HG03175 (cell line): Measurements from ENCODE around the gene CCDC149.

ENCODE experiments used
- ATAC-seq: cut with Tn5 transposase; IDR thresholded peaks from one replicate; pipeline ENCODE4 v1.9.1; 2021; ENCODE audit warnings: mild to moderate bottlenecking, moderate library complexity; ENCODE audit not compliant: unreplicated experiment

The CCDC149 gene

DNA sequence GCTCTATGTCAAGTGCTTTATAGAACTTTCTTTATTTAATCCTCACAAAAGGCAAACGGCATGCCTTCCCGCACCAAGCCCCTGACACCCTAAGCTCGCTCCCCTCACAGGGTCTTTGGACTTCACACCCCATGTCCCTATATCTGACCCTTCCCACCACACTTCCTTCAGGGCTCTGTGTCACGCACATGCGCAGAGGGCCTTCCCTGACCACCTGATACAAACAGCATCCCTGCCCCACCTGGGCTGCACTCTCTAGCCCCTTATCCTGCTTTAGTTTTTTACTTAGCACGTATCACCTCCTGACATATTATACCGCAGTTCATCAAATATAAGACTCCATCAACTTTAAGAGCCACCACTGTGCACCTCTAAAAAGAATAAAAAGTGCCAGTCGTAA is 67.7 kb downstream of the CCDC149 start:
- no peak for ATAC-seq

DNA sequence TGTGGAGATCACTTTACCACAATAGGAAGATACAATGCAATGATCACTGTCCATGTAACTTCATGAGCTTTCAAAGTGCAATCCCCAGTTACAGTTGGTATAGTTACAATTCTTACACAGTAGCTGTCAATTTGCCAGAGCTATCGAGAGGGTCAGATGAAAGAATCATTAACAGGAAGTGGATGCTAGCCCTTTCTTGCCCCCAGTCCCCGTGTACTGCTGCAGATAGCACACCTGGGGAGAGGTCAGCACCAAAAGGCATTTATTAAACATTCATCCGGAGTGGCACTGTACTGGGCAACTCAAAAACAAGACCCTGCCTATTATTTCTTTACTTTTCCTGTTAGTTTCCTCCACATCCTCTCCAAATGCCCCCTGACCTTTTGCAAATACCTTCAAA is 69.7 kb downstream of the CCDC149 start:
- ATAC-seq: no peak

DNA sequence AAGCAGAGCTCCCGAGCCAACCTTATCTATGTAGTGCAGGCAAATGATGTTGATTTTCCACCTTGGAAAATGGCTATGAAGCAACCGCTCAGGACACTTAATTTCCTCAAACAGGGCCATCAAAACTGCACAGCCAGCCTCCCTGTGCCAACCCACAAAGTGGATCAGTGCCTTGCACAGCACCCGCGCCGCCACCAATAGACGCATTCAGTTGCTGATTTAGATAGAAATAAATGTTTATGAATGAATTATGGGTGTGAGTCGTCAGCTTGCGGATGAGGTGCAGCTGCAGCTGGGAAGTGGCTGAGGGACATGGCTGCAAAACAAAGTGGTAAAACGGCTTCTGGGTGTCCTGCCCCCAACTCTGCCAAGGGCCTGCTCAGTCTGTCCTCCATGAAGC is 70.5 kb downstream of the CCDC149 start:
- ATAC-seq: no peak

DNA sequence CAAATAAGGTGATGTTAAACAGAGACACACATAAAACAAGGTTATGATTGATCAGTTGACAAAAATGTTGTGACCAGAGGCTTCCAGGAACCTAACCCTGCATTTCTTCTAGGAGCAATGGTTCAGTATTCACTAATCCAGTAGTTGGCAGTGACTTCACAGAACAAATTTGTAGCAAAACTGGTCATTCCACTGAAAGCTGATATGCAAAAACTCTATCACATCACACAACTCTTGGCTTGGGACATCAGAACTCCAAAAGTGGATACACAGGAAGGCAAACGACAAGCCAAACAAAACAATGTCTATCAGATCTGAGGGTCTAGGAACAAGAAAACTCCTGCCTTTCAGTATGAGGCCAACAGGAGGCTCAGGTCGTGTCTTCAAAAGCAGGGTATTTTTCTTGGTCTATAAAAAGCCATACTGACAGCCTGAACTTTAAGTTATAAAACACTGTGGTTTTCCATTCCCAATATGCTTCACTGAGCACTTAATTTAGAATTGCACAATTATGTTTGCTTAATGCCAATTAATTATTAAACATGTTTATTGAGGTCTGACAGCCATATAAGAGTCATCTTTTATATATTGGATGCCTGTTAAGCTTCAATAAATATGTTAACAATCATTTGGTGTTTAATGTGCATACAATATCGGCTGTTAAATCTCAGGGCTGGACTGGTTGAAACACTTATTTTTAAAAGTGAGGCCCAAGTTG is 71.9 kb downstream of the CCDC149 start:
- ATAC-seq: no peak

DNA sequence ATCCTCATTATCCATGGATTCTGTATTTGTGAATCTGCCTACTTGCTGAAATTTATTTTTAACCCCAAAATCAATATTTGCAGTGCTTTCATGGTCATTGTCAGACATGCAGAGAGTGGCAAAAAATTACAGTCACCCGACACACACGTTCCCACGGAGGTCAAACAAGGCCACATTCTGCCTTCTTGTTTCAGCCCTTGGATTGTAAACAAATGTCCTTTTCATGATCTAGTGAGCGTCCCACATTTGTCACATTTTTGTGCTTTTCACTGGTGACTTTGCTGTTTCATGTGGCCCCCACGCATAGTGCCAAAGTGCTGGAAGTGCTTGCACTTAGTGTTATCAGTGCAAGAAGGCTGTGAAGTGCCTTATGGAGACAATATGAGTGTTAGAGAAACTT is 72.5 kb downstream of the CCDC149 start:
- ATAC-seq: no peak

DNA sequence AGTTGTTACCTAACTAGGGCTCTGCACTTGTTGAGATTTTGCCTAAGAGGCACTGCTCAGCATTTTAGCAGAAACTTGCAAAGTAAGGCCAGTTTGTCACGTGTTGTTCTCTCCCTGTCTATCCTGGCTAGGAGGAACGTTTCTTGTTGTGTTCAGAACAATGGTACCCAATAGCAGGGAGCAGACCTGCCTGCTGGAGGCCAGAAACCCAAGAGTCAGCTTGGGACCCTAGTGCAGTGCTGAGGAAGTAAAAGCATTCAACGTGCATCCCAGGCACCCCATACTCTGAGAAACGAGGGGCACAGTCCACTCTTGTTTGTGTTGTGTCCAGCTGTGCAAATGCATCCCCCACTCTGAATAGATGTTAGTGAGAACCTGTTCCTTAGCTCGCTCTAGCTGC is 75.1 kb downstream of the CCDC149 start:
- ATAC-seq: no peak

DNA sequence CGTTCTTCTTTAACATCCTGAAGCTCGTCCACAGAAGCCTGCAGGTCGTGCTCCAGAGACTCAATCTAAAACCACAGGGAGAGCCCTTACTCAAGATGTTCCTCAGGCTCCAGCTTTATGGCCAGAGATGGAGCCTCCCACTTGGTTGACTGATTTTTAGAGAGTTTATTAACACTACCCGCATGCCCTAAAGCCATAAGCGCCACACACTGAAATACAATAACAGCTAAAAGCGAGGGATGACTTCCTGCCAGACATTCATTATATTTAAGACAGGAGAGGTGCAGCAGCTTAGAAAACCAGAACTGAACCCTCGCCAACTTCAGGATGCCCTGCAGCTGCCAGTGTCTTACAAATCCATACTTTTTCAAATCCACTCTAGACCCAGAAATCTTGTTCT is 75.5 kb downstream of the CCDC149 start:
- no peak for ATAC-seq

DNA sequence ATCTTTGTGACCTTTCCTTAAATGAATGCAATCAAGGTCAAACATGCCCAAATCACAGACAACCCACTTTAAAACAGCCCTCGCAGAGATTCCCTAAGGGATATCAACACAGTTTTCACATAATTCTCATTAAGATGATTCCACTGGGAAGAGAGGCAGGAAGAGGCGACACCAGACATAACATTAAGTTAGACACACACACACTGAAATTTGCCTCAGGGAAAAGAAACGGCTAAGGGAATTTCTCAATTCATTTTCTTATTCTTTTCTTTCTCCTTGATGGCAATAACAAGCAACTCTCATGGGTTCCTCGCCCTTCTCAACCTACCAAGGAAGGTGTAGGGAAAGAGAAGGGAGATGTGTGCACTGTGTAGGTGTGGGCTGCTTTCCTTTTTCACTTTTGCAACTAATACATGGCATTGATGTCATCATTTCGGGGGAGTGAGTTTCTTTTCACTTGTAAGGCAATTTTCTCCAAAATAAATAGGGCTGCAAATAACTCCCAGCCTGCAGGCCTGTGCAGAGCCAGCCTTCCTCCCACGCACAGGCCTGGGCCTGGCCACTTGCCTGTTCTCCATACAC is 76.1 kb downstream of the CCDC149 start:
- no peak for ATAC-seq

DNA sequence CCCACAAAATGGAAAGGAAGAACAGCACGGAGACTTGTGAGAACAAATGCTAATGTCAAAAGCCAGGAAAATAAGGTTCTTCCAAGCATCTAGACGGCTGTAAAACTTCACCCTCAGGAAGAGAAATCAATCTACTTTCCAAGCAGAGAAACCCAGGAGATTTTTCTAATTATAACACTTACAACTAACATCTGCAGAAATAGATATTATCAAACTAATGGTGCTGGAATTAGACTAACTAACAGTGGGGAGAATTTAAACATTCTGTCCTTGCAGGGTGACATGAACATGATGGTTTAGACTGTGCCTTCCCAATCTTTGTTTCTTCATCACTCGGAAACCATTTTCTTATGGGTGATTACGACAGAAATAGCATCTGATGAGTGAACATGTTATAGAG is 77.1 kb downstream of the CCDC149 start:
- ATAC-seq: no peak

DNA sequence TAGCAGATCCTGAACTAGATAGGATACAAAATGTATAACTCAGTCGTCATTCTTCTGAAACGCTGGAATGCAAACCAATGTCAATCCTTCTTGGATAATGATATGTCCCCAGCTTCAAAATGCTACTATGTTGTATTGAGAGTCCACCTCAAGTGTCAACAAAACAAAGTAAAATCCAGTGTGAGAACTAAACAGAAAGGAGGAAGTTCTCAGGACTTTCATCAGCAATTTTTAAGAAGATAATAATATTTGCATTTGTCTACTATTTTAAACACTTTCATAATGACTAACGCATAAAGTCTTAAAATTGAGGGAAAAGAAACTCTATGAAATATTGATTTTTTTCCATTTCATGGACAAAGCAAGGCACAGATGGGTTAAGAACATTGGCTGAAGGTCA is 81.2 kb downstream of the CCDC149 start:
- no peak for ATAC-seq

DNA sequence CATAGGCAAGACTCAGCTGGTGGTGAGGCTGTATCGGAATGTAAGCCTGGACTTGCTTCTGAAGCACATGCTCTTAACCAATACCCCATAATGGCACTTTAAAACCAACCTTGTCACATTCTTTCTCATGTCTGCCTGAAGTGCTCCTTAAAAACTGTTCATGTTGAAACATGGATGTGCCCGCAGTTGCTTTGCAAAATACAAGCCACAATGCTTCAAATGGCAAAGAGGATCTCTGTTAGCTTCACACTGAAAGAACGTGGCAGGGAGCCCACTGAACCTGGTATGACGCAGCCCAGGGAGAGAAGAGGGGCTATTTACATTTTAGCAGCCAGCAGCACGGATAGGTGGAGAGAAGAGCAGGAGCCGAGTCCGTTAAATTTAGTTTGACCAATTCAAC is 88.1 kb downstream of the CCDC149 start:
- ATAC-seq: no peak

DNA sequence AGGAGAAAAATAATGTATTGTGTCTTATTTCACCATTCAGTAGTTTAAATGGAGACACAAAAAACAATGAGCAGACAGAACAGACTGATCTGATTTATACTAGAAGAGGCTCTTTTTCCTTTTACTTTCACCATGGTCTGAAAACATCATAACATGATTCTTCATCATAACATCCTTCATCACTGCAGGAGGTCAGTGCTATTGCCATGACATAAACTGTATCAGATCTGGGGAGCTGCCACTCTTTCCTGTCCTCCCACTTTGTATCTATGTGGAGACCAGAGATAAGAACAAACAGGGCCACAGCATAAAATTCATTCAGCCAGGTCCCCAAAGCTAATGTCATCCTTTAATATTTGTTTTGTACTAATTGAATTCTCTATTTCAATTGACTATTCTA is 92.3 kb downstream of the CCDC149 start:
- no peak for ATAC-seq

DNA sequence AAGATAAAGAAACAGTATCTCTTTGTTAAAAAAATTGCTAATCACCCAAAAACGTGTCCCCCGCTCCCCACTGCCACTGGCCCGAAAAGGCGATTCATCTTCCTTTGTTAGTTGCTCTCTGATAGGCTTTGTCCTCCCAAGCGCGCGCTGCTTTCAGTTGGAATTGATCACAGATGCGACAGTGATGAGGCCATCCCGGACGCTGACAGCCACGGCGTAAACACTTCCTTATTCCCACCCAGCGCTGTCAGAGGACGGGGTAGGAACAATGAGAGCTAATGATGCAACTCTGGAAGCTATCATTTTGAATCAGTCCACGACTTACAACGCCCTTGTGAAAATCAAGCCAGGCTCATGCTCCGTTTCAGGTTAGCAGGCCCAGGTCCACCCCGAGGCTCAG is 96.0 kb downstream of the CCDC149 start:
- no peak for ATAC-seq

DNA sequence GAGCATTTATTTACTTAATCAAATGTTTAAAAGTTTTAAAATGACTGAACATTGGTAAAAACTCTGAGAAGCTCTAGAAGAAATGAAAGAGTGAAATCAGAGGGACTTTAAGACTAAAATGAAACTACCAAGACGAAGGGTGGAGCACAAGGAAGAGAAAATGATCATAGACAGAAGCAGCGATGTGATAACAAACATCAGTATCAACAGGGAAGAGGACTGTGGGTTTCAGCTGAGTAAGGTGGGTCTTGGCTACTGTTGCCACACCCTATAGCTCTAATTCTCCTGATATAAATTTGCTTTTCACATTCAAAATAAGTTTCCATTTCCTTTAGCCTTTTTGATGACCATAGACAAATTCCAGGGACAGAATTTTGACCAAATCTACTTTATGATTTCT is 99.1 kb downstream of the CCDC149 start:
- ATAC-seq: no peak

DNA sequence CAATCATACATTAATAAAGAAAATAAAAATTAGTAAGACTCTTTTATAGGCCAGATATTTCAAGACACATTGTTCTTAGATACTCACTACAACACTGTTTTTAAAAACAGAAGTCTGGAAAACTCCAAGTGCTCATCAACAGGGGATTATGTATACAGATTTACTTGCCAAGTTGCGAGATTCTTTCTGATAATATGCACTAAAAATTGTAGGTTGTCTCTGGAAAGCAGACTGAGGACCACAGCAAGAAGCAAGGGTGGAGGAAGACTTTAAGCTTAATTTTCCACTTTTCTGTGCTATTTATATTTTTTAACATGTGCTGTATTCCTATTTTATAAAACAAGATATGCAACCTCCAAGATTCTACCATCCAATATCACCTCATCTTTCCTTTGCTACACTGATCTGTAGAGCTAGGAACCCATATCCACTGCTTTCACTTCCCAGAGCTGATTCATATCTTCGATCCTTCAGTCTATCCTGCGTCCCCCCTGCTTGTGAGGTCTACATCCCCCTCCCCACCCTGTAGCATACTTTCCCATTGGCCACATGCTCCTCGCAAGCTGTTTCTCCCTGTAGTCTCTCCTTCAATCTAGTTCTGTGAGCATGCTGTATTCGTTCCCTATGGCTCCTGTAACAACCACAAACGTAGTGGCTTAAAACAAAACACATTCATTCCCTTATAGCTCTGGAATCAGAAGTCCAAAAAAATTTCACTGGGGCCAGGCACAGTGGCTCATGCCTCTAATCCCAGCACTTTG is 101.8 kb downstream of the CCDC149 start:
- no peak for ATAC-seq

DNA sequence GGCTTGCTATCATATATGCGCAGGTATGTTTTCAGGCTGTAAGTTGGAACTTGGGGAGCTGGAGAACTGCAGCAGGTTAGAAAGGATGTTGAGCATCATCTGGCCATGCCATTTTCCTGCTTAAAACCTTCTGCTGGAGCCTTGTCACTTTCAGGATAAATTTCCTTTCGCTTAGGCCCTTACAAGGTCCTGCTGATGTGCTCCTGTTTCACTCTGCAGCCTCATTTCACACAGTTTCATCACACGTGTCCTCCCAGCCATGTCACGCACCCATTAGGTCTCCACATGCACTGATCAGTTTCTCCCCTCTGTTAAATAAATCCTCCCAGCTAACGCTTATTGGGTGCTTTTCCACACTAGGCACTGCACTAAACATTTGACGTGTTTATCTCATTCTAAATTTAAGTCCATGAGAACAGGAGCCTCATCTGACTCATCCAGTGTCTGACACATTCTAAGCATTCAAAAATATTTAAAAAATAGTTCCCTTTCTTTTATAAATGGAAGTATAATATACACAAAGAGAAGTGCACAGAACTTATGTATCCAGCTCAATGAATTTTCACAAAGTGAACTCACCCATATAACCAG is 102.9 kb downstream of the CCDC149 start:
- ATAC-seq: no peak

DNA sequence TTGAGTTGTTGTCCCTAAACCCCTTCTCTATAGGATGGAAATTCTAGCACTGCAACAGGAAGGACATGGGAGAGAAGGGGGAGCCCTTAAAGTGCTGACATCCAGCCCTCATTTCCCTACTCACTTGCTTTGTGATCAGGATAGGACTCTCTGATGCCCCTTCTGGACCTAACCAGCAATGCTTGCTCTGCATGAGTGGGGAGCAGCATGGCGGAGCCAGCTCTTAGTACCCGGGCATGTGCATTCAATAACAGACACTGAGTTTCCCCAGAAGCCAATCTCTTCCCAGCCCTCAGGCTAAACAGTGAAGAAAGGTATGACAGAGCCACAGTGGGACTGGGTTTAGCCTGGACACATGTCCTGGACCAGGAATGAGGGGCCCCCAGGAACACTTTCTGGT is 103.5 kb downstream of the CCDC149 start:
- no peak for ATAC-seq

DNA sequence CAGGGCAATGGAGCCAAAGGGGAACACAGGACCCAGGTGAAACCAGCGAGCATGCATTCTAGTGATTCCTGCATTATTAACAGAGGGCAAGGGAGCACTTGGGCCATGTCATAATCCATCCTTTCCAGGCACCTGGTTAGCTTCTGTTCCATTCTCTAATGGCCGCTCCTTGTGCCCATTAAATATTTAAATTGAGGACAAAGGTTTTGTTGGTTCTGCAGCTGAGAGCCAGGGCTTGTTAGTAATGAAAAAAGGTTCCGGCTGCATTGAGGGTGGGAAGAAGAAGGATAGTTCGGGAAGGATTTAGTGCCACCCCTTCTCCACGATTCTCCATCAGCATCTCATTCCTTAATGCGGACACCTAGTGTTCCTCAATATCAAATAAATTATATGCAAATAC is 103.9 kb downstream of the CCDC149 start:
- no peak for ATAC-seq

DNA sequence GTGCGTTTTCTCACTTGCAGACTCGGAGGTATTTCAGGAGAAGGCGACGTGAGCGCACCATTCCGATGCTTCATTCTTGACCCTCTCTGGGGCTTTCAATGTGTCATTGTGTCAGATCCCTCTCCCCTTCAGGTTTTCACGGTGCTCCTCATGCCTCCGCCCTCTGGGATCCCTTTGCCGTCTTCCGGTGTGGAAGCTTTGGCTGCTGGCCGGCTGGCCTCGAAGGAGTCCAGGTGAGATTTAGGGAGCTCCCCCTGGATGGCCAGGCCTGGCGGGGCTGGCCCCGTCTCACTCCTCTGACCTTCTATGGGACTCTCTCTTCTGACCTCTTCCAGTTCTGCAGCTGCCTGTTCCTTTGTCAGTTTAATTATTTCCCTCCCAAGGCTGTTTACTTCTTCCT is 104.6 kb downstream of the CCDC149 start:
- no peak for ATAC-seq

DNA sequence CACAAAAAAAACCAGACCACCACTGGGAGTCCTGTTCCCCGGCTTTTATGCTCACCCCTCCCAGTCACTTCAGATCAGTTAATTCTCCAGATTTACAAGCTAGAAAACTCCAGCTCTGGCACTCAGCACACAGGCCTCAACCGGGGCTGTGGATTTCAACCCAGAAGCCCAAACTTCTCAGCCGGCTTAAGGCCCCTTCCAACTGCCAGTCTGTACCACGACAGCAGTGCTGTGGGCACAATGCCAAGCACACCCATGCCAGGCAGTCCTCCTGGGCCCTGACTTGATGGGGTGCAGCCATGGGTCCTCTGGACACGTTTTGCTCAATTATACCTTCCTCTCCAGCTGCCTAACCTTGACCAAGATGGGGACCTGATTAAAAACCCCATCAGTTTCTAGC is 105.2 kb downstream of the CCDC149 start:
- ATAC-seq: no peak

DNA sequence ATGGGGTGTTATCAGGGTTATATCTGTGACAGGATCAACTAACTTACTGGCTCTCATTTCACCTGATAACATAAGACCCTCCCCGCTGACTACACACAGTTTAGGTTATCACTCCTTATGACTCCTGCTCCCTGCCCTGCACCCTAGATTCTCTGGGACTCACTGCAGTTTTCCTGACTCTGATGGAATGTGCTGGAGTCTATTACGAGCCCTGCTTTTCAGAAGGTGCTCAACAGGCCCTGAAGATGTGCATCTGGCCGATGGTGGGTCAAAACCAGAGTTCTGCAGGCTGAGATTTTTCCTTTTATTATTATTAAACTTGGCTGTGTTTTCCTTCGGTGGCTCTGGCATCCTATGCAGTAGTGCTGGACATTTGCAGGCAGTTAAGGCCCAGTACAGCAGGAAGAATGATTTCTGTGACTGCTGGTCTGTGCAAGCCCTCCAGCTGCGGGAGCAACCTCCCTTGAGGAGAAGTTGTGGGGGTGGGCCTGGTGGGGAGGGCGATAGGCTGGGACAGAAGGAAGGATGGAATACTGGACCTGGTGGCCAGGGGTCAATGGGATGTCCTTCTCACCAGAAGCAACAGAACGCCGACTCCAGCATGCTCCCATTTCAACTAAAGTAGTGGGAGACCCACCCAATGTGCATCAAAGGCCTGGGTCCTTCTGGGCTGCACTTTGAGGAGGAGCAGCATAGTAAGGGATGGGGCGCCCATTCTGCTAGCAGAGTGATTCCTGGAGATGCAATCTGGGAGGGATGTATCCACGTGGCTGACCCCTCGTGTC is 106.4 kb downstream of the CCDC149 start:
- ATAC-seq: no peak
